OCI-LY7 (cell line): ENCODE measurements around the gene LRRC55.

Experiments used
- CTCF ChIP-seq: fragments of 200-600 bp; sonication (generic); conservative IDR thresholded peaks from 2 replicates; pipeline ENCODE4 v1.5.1; 2014; ENCODE audit warnings: mild to moderate bottlenecking, antibody characterized with exemption, low read length, moderate library complexity, mixed read lengths
- EZH2phosphoT487 ChIP-seq: fragments of 200-600 bp; sonication (generic); IDR thresholded peaks from 2 replicates; pipeline ENCODE4 v1.6.1; 2018; ENCODE audit warnings: low read depth, borderline replicate concordance, mild to moderate bottlenecking, mixed run types, antibody characterized with exemption, low read length, moderate library complexity, mixed read lengths

- no peak for TF ChIP-seq CTCF
- no peak for TF ChIP-seq EZH2phosphoT487
Observed at GRCh38 chr11:57134284-57134683, 47.5 kb upstream of the LRRC55 start.
